Ovary (tissue), 9 donors: Measurements from ENCODE around the gene VPS11. TPM values are rescaled to one million over a fixed set of nuclear protein-coding genes. Genes with fewer than 3 reads are reported as not detected.

Experiments used
- DNase-seq, 5 donors: peaks; one replicate each; pipeline ENCODE4 v3.0.0-alpha.2; 2019 to 2020
- H3K27ac ChIP-seq, 2 donors: fragments of 200-600 bp; one replicate each; pipeline versions ENCODE4 v1.5.1 to v1.8.0; 2019 to 2022
- H3K27me3 ChIP-seq: fragments of 200-600 bp; one replicate; pipeline ENCODE4 v1.8.0; 2022
- H3K36me3 ChIP-seq: fragments of 200-600 bp; sonication (generic); one replicate; pipeline ENCODE4 v1.5.1; 2019
- H3K4me1 ChIP-seq: one replicate; pipeline ENCODE4 v1.8.1; 2013; ENCODE audit warnings: mild to moderate bottlenecking, moderate library complexity; ENCODE audit not compliant: insufficient read depth
- H3K4me3 ChIP-seq: fragments of 200-600 bp; sonication (generic); one replicate; pipeline ENCODE4 v1.5.1; 2017
- H3K9me3 ChIP-seq, 2 donors: fragments of 200-600 bp in 1 of 2; sonication (generic) in 1 of 2; one replicate each; pipeline versions ENCODE4 v1.5.1 to v1.8.1; 2013 to 2019; ENCODE audit warnings: mild to moderate bottlenecking in 1 of 2, moderate library complexity in 1 of 2
- EP300 ChIP-seq: sonication (generic); formaldehyde crosslinking; IDR thresholded peaks from one replicate; pipeline ENCODE4 v1.6.1; 2017; ENCODE audit warnings: antibody characterized with exemption
- POLR2A ChIP-seq: fragments of 450-650 bp; IDR thresholded peaks from one replicate; pipeline ENCODE4 v1.6.1; 2017; ENCODE audit warnings: antibody characterized with exemption, mild to moderate bottlenecking, moderate library complexity
- WGBS, 3 donors: extraction: QIAGEN DNeasy Blood & Tissue Kit in 1 of 3; methylation state at CpG; one replicate each; pipeline versions ENCODE4 v1.1.5 to v1.1.7; 2013 to 2017; 5-methylcytosine and 5-hydroxymethylcytosine counted together
- intact Hi-C, 4 donors: fragments of 100-400 bp; cut with DNase I; formaldehyde crosslinking; loops; one replicate each; pipeline versions ENCODE4 v1.11.0 to v1.15.1; 2022 to 2023
- microRNA-seq, 3 donors: library from miRNA; unstranded; fragments of <30 nt; microRNA quantifications; one replicate each; pipeline versions ENCODE4 to v1.2.0, GENCODE V29; 2019 to 2020
- polyA plus RNA-seq, 2 donors: library from polyadenylated mRNA; stranded (reverse); fragments of 200-250 nt in 1 of 2; fragments of 350-450 nt in 1 of 2; fragmentation: Illumina TruSeq in 1 of 2; extraction: RNeasy Lipid Tissue Mini Kit (QIAGEN cat#74804) in 1 of 2; gene quantifications; one replicate each; pipeline ENCODE4 v1.2.3, GENCODE V29; 2013 to 2014
- total RNA-seq, 7 donors: library from RNA; depleted of rRNA in 2 of 7; stranded (reverse); fragments of >200 nt in 2 of 7; fragmentation: NEBNext Ultra II Directional in 3 of 7; extraction: Animal tissue kit (Norgen Biotek cat#: 25700) in 3 of 7; gene quantifications; one replicate each; pipeline versions ENCODE4 v1.1.0 to v1.2.4, GENCODE V29; 2016 to 2023
- TF ChIP-seq, protein P1 (sequence below), 3 donors: fragments of 450-650 bp in 2 of 3; fragments of 200-600 bp in 1 of 3; IDR thresholded peaks; one replicate each; pipeline versions ENCODE4 v1.5.1 to v1.8.0; 2016 to 2022; ENCODE audit warnings: antibody characterized with exemption in 3 of 3, mild to moderate bottlenecking in 1 of 3
- donor health status: DM: no; HTN: no; CAD: no; lungs with moderate emphysema.
- donor health status: DM: no; HTN: no; CAD: no.
- donor health status: Bipolar disorder and iron deficiency.
- donor health status: DM: yes; HTN: yes; CAD: no.
- donor health status: DM: no; HTN: no; CAD: no.
- donor health status: DM: yes; HTN: yes; CAD: no.

VPS11 gene
- total and polyA plus RNA-seq, 9 donors: 24.3 to 47.8 (median 35.8) TPM

DNA sequence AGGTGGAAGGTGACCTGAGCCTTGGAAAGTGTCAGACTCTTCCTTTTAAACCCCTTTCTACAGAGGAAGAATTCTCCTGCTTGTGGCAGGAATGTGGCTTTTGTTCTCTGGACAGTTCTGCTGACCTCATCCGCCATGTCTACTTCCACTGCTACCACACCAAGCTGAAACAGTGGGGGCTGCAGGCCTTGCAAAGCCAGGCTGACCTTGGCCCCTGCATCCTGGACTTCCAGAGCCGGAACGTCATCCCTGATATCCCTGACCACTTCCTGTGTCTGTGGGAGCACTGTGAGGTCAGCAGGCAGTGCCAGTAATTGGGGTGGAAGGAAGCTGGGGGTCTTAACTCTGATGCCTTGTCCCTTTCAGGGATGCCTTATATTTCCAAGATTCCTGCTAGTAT, 63.0 kb downstream of the VPS11 start:
- H3K27ac ChIP-seq: no peak overlapping the region
- no peaks in the 10 kb centered on the region for H3K36me3 ChIP-seq
- H3K27me3 ChIP-seq: no peaks in the 10 kb centered on the region
- no peak overlapping the region for H3K4me3 ChIP-seq
- H3K9me3 ChIP-seq: no peaks in the 10 kb centered on the region
- TF ChIP-seq, protein P1, sequence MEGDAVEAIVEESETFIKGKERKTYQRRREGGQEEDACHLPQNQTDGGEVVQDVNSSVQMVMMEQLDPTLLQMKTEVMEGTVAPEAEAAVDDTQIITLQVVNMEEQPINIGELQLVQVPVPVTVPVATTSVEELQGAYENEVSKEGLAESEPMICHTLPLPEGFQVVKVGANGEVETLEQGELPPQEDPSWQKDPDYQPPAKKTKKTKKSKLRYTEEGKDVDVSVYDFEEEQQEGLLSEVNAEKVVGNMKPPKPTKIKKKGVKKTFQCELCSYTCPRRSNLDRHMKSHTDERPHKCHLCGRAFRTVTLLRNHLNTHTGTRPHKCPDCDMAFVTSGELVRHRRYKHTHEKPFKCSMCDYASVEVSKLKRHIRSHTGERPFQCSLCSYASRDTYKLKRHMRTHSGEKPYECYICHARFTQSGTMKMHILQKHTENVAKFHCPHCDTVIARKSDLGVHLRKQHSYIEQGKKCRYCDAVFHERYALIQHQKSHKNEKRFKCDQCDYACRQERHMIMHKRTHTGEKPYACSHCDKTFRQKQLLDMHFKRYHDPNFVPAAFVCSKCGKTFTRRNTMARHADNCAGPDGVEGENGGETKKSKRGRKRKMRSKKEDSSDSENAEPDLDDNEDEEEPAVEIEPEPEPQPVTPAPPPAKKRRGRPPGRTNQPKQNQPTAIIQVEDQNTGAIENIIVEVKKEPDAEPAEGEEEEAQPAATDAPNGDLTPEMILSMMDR (IDR thresholded peaks at IDR 0.05): no peak
- TF ChIP-seq EP300 (no peak), POLR2A (no peak)
- no peaks in the 10 kb centered on the region for H3K4me1 ChIP-seq
- intact Hi-C loops: loop anchor here in 1 of 4 donors (10.0 kb wide), 1 partner anchor 54 kb away; the partner anchor contains the start of gene NHERF4
- peak in 3 of 5 donors; percentile 46 to 70 (median 49) for DNase-seq
- WGBS, 3 donors: 24 to 44% (median 33%) methylated on average over 3 of the region's 3 CpGs

Small RNA genes lying within 50 kb of the gene (microRNA-seq; reads per million reads assigned to microRNA genes)
- gene MIR3656: 0 to 0.38 (median 0.16) reads per million in 3 donors

Other genes with a start within 250 kb of the VPS11 start
- under 1 TPM in 1 of 7 donors, not detected in 6; 0.05 TPM for gene CXCR5, start 183.9 kb upstream of the VPS11 start, total RNA-seq
- under 1 TPM in 1 of 2 donors, not detected in 1; 0.17 TPM for gene CXCR5, start 183.9 kb upstream of the VPS11 start, polyA plus RNA-seq
- 100 to 1,000 TPM in 1 of 7 donors, 10 to 100 TPM in 6; 12.9 to 145 (median 79.9) TPM for gene BCL9L, start 141.9 kb upstream of the VPS11 start, total RNA-seq
- 10 to 100 TPM in 1 of 2 donors, 1 to 10 TPM in 1; 5.5 to 31.2 TPM for gene BCL9L, start 141.9 kb upstream of the VPS11 start, polyA plus RNA-seq
- not detected for gene UPK2, start 111.5 kb upstream of the VPS11 start, total RNA-seq
- gene UPK2, start 111.5 kb upstream of the VPS11 start, polyA plus RNA-seq: under 1 TPM in 1 of 2 donors, not detected in 1; 0.13 TPM
- not detected for gene FOXR1, start 96.1 kb upstream of the VPS11 start, total RNA-seq
- 1 to 10 TPM in 1 of 2 donors, not detected in 1; 1.7 TPM for gene FOXR1, start 96.1 kb upstream of the VPS11 start, polyA plus RNA-seq
- 10 to 100 TPM; 23.4 to 51.0 (median 27.8) TPM for gene CENATAC, start 69.7 kb upstream of the VPS11 start, total RNA-seq
- gene CENATAC, start 69.7 kb upstream of the VPS11 start, polyA plus RNA-seq: 10 to 100 TPM; 19.9 to 21.6 TPM
- 1,000 to 10,000 TPM; 1,999 to 7,045 (median 2,410) TPM for gene RPS25, start 49.5 kb upstream of the VPS11 start, total RNA-seq
- 1,000 to 10,000 TPM; 2,845 to 5,915 TPM for gene RPS25, start 49.5 kb upstream of the VPS11 start, polyA plus RNA-seq
- gene TRAPPC4, start 49.1 kb upstream of the VPS11 start, total RNA-seq: 10 to 100 TPM; 34.0 to 59.1 (median 57.5) TPM
- 10 to 100 TPM; 43.8 to 55.1 TPM for gene TRAPPC4, start 49.1 kb upstream of the VPS11 start, polyA plus RNA-seq
- 10 to 100 TPM; 11.2 to 38.1 (median 14.8) TPM for gene SLC37A4, start 36.9 kb upstream of the VPS11 start, total RNA-seq
- 10 to 100 TPM; 10.5 to 11.9 TPM for gene SLC37A4, start 36.9 kb upstream of the VPS11 start, polyA plus RNA-seq
- 100 to 1,000 TPM in 2 of 7 donors, 10 to 100 TPM in 5; 26.5 to 156 (median 69.7) TPM for gene HYOU1, start 10.6 kb upstream of the VPS11 start, total RNA-seq
- 10 to 100 TPM; 34.6 to 99.3 TPM for gene HYOU1, start 10.6 kb upstream of the VPS11 start, polyA plus RNA-seq
- gene HMBS, start 17.1 kb downstream of the VPS11 start, total RNA-seq: 10 to 100 TPM in 2 of 7 donors, 1 to 10 TPM in 5; 1.1 to 19.4 (median 8.7) TPM
- gene HMBS, start 17.1 kb downstream of the VPS11 start, polyA plus RNA-seq: 1 to 10 TPM; 4.6 to 7.6 TPM
- gene DPAGT1, start 34.0 kb downstream of the VPS11 start, total RNA-seq: 10 to 100 TPM; 14.1 to 31.3 (median 24.4) TPM
- 10 to 100 TPM; 18.3 to 61.4 TPM for gene DPAGT1, start 34.0 kb downstream of the VPS11 start, polyA plus RNA-seq
- 10 to 100 TPM in 1 of 7 donors, 1 to 10 TPM in 6; 4.4 to 13.6 (median 8.8) TPM for gene C2CD2L, start 39.5 kb downstream of the VPS11 start, total RNA-seq
- gene C2CD2L, start 39.5 kb downstream of the VPS11 start, polyA plus RNA-seq: 1 to 10 TPM; 2.8 to 5.5 TPM
- 10 to 100 TPM; 15.2 to 27.9 (median 22.8) TPM for gene HINFP, start 53.8 kb downstream of the VPS11 start, total RNA-seq
- 10 to 100 TPM; 17.5 to 20.4 TPM for gene HINFP, start 53.8 kb downstream of the VPS11 start, polyA plus RNA-seq
- under 1 TPM in 4 of 7 donors, not detected in 3; 0.10 to 0.80 (median 0.32) TPM for gene ABCG4, start 81.2 kb downstream of the VPS11 start, total RNA-seq
- gene ABCG4, start 81.2 kb downstream of the VPS11 start, polyA plus RNA-seq: 1 to 10 TPM in 1 of 2 donors, under 1 TPM in 1; 0.06 to 1.3 TPM
- 10 to 100 TPM in 3 of 7 donors, 1 to 10 TPM in 4; 4.4 to 13.4 (median 9.4) TPM for gene NLRX1, start 100.9 kb downstream of the VPS11 start, total RNA-seq
- gene NLRX1, start 100.9 kb downstream of the VPS11 start, polyA plus RNA-seq: 1 to 10 TPM; 3.1 to 6.1 TPM
- 10 to 100 TPM in 1 of 7 donors, 1 to 10 TPM in 1, under 1 TPM in 3, not detected in 2; 0.32 to 27.5 (median 0.95) TPM for gene NHERF4, start 117.7 kb downstream of the VPS11 start, total RNA-seq
- under 1 TPM in 1 of 2 donors, not detected in 1; 0.11 TPM for gene NHERF4, start 117.7 kb downstream of the VPS11 start, polyA plus RNA-seq
- 10 to 100 TPM in 5 of 7 donors, 1 to 10 TPM in 2; 7.6 to 17.9 (median 13.4) TPM for gene CBL, start 138.5 kb downstream of the VPS11 start, total RNA-seq
- 10 to 100 TPM in 1 of 2 donors, 1 to 10 TPM in 1; 3.6 to 12.3 TPM for gene CBL, start 138.5 kb downstream of the VPS11 start, polyA plus RNA-seq
- gene MCAM, start 249.3 kb downstream of the VPS11 start, total RNA-seq: 100 to 1,000 TPM in 2 of 7 donors, 10 to 100 TPM in 5; 34.6 to 121 (median 45.7) TPM
- gene MCAM, start 249.3 kb downstream of the VPS11 start, polyA plus RNA-seq: 100 to 1,000 TPM in 1 of 2 donors, 10 to 100 TPM in 1; 89.9 to 119 TPM